ENCODE measurements around the gene D2HGDH.
"Not testable (repeated sequence)": the region's sequence is repeated elsewhere in the genome, so short reads cannot be mapped to it uniquely, and the experiment has no call there.

D2HGDH gene

DNA sequence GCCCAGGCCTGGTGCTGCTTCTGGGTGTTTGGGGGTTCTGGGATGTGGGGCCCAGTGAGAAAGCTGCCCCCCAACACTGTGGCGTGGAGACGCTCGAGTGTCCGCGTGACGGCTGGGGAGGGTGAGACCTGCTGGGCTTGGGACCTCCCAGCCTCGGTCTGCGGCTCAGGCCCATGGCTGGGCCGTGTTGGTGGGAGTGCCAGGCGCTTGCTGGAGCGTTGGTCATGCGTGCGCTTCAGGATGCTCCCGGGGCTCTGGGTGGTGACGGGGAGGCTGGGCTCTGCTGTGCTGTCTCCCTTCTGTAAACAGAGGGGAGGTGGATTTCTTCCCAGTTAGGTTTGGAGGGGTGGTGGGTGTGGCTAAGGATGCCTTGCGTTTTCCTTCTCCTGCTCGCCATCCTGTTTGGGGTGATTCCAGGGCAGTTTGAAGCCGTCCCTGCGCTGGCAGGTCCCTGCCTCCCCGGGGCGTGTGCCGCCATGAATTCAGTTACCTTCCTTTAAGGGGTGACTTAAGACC is 42.8 kb downstream of the D2HGDH start:
- no peak overlapping the region for H3K27ac ChIP-seq
- H3K4me3 ChIP-seq (ENCODE audit: low read depth, low read length): no peak overlapping the region
- no peaks in the 10 kb centered on the region for H3K36me3 ChIP-seq (replicated peaks)
- no peaks in the 10 kb centered on the region for H3K27me3 ChIP-seq (replicated peaks)
- in situ Hi-C loops (cut with HindIII; ENCODE audit: low pct_ligation_motif_present, low sequenced_read_pairs): no loop called here
- no peak for DNase-seq
- TF ChIP-seq, protein P1, sequence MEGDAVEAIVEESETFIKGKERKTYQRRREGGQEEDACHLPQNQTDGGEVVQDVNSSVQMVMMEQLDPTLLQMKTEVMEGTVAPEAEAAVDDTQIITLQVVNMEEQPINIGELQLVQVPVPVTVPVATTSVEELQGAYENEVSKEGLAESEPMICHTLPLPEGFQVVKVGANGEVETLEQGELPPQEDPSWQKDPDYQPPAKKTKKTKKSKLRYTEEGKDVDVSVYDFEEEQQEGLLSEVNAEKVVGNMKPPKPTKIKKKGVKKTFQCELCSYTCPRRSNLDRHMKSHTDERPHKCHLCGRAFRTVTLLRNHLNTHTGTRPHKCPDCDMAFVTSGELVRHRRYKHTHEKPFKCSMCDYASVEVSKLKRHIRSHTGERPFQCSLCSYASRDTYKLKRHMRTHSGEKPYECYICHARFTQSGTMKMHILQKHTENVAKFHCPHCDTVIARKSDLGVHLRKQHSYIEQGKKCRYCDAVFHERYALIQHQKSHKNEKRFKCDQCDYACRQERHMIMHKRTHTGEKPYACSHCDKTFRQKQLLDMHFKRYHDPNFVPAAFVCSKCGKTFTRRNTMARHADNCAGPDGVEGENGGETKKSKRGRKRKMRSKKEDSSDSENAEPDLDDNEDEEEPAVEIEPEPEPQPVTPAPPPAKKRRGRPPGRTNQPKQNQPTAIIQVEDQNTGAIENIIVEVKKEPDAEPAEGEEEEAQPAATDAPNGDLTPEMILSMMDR (IDR thresholded peaks at IDR 0.05; ENCODE audit: low read depth, low read length, missing control alignments): no peak

DNA sequence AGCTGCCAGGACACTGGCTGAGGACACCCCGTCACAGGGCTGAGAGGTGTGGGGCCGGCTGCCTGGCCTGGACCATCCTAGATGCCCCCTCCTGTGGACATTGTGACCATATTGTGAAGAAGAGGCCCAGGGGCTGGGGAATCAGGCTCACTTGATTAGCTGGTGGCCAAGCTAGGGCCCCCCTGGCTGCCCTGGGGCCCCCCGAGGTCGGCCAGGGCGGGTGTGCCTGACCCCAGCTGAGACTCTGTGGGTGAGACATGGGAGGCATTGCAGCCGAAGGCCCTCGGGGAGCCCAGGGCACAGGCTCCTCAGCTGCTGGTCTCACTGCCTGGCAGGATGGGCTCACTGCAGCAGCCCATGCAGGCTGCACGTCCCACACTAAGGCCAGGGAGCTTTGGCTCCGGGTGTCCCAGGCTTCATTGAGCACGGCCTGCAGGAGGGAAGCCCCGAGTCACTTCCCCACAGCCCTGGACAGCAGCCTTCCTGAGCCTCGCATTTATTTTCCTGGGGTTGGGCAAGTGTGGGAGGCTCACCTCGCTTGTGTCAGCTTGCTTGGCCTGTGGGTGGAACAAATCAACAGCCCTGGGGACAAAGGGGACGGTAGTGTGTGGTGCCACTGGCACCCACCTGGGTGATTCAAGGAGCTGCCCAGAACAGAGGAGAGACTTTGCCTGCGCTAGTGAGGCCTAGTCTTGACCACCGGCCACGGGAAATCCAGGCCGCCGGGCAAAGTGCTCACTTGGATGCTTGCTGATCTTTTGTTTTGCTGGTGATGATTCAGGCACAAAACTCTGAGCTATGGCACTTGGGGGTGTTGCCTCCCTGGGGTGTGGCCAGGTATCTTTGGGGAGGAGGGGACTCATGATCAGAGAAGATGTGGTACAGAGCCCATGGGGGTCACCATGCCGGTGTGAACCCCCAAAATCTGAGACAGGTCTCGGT is 43.5 kb downstream of the D2HGDH start:
- H3K27me3 ChIP-seq (replicated peaks): no peaks in the 10 kb centered on the region
- DNase-seq: no peak

DNA sequence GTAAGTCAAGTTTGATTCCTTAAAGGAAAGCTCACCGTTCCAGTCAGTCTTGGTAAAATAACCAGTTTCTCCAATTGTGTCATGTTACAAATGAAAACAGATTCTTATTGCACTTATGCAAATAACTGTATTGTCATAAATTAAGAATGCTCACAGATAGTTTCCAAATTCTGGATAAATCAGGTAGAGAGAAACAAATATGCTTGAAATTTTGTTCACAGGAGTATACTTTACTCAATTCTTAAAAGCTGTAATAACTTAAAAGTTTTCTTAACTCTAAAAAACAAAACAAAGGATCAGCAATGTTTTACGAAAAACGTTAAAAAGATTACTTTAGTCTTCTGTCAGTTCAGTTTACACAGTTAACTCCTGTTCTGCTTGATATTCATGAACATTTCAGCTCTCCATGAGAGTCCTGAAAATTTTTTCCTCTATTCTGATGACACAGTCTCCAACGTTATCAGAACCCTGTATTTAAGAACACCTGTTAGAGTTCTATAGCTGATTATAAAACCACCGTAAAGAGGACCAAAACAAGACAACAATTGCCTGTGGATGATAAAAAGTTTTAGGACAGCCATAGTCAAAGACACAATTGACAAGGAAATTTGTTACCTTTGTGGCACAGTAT is 46.6 kb downstream of the D2HGDH start:
- no peaks in the 10 kb centered on the region for H3K27me3 ChIP-seq (replicated peaks)
- no peaks in the 10 kb centered on the region for H3K36me3 ChIP-seq (replicated peaks)
- no peak overlapping the region for H3K27ac ChIP-seq
- TF ChIP-seq, protein P1 (IDR thresholded peaks at IDR 0.05; ENCODE audit: low read depth, low read length, missing control alignments): no peak
- H3K4me3 ChIP-seq (ENCODE audit: low read depth, low read length): no peak overlapping the region
- DNase-seq: no peak
- in situ Hi-C loops (cut with HindIII; ENCODE audit: low pct_ligation_motif_present, low sequenced_read_pairs): no loop called here

More for the DNA sequence above, 43.5 kb downstream of the D2HGDH start:
- Histone ChIP-seq H3K36me3 (replicated peaks) (no peaks in the 10 kb centered on the region), H3K27ac (no peak overlapping the region), H3K4me3 (ENCODE audit: low read depth, low read length) (no peak overlapping the region)
- TF ChIP-seq, protein P1 (IDR thresholded peaks at IDR 0.05; ENCODE audit: low read depth, low read length, missing control alignments): no peak
- in situ Hi-C loops (cut with HindIII; ENCODE audit: low pct_ligation_motif_present, low sequenced_read_pairs): no loop called here

DNA sequence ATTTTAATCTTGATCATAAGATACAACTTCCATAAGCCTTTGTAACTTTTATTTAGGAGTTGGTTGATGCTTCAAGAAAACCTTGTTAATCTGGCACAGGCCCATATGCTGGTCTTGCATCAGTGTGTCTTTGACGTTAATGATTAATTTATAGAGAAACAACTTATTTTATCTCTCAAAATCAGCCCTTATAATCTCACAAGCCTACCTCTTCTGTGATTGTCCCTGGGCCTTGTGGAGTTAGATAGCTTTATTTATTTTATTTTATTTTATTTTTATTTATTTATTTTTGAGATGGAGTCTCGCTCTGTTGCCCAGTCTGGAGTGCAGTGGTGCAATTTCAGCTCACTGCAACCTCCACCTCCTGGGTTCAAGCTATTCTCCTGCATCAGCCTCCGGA is 47.6 kb downstream of the D2HGDH start:
- DNase-seq; in situ Hi-C loops (cut with HindIII; ENCODE audit: low pct_ligation_motif_present, low sequenced_read_pairs); H3K36me3 ChIP-seq (replicated peaks); H3K27me3 ChIP-seq (replicated peaks); H3K27ac ChIP-seq; H3K4me3 ChIP-seq (ENCODE audit: low read depth, low read length): not testable (repeated sequence)

DNA sequence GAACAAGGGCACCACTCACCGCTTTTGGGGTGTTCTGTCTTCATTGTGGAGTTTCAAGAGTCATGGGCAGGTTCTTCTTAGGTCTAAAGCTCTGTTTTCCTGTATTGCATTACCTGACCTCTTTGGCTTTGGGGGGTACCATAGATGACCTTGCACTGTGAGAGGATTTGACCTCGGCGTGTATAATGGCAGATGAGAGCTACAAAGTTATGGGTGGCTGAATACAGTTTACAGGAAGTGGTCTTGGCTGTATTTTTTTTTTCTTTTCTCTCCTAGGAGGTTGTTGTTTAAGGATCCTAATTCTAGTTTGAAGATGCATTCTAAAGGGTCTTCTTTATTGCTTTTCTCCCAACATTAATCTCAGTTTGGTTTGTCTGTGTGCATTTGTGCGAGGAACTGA is 53.7 kb downstream of the D2HGDH start:
- Histone ChIP-seq H3K36me3 (replicated peaks) (no peaks in the 10 kb centered on the region), H3K27ac (no peak overlapping the region), H3K4me3 (ENCODE audit: low read depth, low read length) (no peak overlapping the region), H3K27me3 (replicated peaks) (no peaks in the 10 kb centered on the region)
- TF ChIP-seq, protein P1 (IDR thresholded peaks at IDR 0.05; ENCODE audit: low read depth, low read length, missing control alignments): no peak
- DNase-seq: no peak
- in situ Hi-C loops (cut with HindIII; ENCODE audit: low pct_ligation_motif_present, low sequenced_read_pairs): no loop called here

DNA sequence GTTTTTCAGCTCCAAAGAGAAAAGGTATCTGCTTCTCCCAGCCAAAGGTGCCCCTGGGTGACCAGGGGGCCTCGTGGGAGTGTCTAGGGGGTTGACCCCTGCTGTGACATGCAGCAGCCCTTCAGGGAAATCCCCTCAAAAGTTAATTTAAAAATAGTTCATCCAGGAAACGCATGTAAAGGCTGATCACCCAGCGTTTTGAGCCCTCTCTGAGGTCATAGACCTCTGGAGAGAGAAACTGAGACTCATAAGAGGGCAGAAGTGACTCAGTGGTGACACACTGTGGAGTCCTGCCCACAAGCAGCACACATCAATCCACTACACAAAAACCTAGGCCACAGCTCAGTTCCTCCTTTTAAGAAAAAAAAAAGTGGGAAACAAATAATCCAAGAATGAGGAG is 54.1 kb downstream of the D2HGDH start:
- no peak overlapping the region for H3K4me3 ChIP-seq (ENCODE audit: low read depth, low read length)
- H3K36me3 ChIP-seq (replicated peaks): no peaks in the 10 kb centered on the region
- no peak overlapping the region for H3K27ac ChIP-seq
- no peaks in the 10 kb centered on the region for H3K27me3 ChIP-seq (replicated peaks)
- DNase-seq: no peak
- in situ Hi-C loops (cut with HindIII; ENCODE audit: low pct_ligation_motif_present, low sequenced_read_pairs): no loop called here
- TF ChIP-seq, protein P1 (IDR thresholded peaks at IDR 0.05; ENCODE audit: low read depth, low read length, missing control alignments): no peak

DNA sequence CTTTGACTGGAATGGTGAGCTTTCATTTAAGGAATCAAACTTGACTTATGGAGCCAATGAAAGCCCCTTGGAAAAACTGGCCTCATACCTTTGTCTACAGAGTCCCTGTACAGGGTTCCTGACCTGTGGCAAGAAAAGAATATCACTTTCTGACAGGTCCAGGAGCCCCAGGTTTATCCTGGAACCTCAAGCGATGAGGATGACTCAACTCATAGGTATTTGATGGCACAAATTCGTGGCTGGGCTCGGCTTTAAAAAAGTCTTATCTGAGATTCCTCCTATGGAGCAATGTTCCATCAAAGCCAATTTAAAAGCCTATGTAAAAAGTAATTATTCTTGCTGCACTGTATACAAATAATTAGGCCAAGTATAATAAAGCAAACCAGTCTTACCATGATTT is 57.0 kb downstream of the D2HGDH start:
- in situ Hi-C loops (cut with HindIII; ENCODE audit: low pct_ligation_motif_present, low sequenced_read_pairs); H3K4me3 ChIP-seq (ENCODE audit: low read depth, low read length); H3K27ac ChIP-seq; DNase-seq; H3K27me3 ChIP-seq (replicated peaks); H3K36me3 ChIP-seq (replicated peaks): not testable (repeated sequence)

Data from brain microvascular endothelial cell (primary cell).